Fibroblast of mammary gland (primary cell): Measurements from ENCODE around the gene AKAP13.

Experiments
- DNase-seq: peaks from one replicate; pipeline ENCODE4 v3.0.0-alpha.2; 2010; ENCODE audit warnings: low read depth
- H3K4me3 ChIP-seq: 2 replicates; pipeline ENCODE4 v1.5.1; 2011; ENCODE audit warnings: low read depth, mild to moderate bottlenecking, low read length, moderate library complexity; ENCODE audit not compliant: control insufficient read depth
- CTCF ChIP-seq: conservative IDR thresholded peaks from 2 replicates; pipeline ENCODE4 v1.5.1; 2011; ENCODE audit warnings: low read depth, low read length, inconsistent platforms; ENCODE audit not compliant: control insufficient read depth, insufficient read depth

The AKAP13 gene

GRCh38 chr15:85396554-85396953, 16.2 kb downstream of the AKAP13 start:
- DNase-seq: no peak
- no peak overlapping the region for H3K4me3 ChIP-seq
- TF ChIP-seq CTCF: no peak

GRCh38 chr15:85397151-85397550, 16.7 kb downstream of the AKAP13 start:
- no peak for DNase-seq
- no peak overlapping the region for H3K4me3 ChIP-seq
- no peak for TF ChIP-seq CTCF

- DNase-seq: no peak
- TF ChIP-seq CTCF: no peak
- H3K4me3 ChIP-seq: no peak overlapping the region
These were observed 17.5 kb downstream of the AKAP13 start for GRCh38 chr15:85397926-85398325.

GRCh38 chr15:85398822-85399221, 18.4 kb downstream of the AKAP13 start:
- no peak for DNase-seq
- no peak for TF ChIP-seq CTCF

GRCh38 chr15:85399627-85400026, 19.2 kb downstream of the AKAP13 start:
- H3K4me3 ChIP-seq: no peak overlapping the region
- no peak for DNase-seq
- TF ChIP-seq CTCF: no peak

More at GRCh38 chr15:85398822-85399221, 18.4 kb downstream of the AKAP13 start:
- H3K4me3 ChIP-seq: no peak overlapping the region

GRCh38 chr15:85400606-85401005, 20.2 kb downstream of the AKAP13 start:
- DNase-seq: no peak
- no peak for TF ChIP-seq CTCF
- H3K4me3 ChIP-seq: no peak overlapping the region
